ENCODE results near the gene ESRP2. TPM values are rescaled to one million over a fixed set of nuclear protein-coding genes. Genes with fewer than 3 reads are reported as not detected.

The ESRP2 gene
- total and polyA plus RNA-seq, 4 donors: 22.5 to 65.5 (median 39.3) TPM

DNA sequence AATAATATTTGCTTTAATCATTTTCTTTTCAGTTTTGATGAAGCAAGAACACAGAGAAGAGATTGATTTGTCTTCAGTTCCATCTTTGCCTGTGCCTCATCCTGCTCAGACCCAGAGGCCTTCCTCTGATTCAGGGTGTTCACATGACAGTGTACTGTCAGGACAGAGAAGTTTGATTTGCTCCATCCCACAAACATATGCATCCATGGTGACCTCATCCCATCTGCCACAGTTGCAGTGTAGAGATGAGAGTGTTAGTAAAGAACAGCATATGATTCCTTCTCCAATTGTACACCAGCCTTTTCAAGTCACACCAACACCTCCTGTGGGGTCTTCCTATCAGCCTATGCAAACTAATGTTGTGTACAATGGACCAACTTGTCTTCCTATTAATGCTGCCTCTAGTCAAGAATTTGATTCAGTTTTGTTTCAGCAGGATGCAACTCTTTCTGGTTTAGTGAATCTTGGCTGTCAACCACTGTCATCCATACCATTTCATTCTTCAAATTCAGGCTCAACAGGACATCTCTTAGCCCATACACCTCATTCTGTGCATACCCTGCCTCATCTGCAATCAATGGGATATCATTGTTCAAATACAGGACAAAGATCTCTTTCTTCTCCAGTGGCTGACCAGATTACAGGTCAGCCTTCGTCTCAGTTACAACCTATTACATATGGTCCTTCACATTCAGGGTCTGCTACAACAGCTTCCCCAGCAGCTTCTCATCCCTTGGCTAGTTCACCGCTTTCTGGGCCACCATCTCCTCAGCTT lies 45.0 kb downstream of the ESRP2 start:
- Histone ChIP-seq H3K9ac (ENCODE audit: insufficient read depth in 1 of 2, low read length in 2 of 2) (no peak overlapping the region), H3K9me3 (ENCODE audit: control insufficient read depth in 4 of 4, insufficient read depth in 3 of 4, low read length in 3 of 4) (no peaks in the 10 kb centered on the region), H3K4me1 (ENCODE audit: control insufficient read depth in 5 of 5, insufficient read depth in 5 of 5, low read length in 5 of 5) (no peaks in the 10 kb centered on the region), H3K4me3 (no peak overlapping the region), H3K27ac (ENCODE audit: low read depth in 1 of 2, low read length in 1 of 2) (no peak overlapping the region), H3K27me3 (ENCODE audit: control insufficient read depth in 3 of 3, insufficient read depth in 3 of 3, low read length in 2 of 3) (no peaks in the 10 kb centered on the region), H3K36me3 (ENCODE audit: control insufficient read depth in 4 of 4, insufficient read depth in 4 of 4, low read length in 4 of 4) (peaks cover 13 to 32% (median 23%) of the 10 kb centered on the region in 4 donors)
- ATAC-seq (ENCODE audit: insufficient read depth, low FRiP score) (no peak), DNase-seq (no peak)
- WGBS, 2 donors: 93 to 94% methylated on average over 2 of the region's 2 CpGs
- TF ChIP-seq, protein P1, sequence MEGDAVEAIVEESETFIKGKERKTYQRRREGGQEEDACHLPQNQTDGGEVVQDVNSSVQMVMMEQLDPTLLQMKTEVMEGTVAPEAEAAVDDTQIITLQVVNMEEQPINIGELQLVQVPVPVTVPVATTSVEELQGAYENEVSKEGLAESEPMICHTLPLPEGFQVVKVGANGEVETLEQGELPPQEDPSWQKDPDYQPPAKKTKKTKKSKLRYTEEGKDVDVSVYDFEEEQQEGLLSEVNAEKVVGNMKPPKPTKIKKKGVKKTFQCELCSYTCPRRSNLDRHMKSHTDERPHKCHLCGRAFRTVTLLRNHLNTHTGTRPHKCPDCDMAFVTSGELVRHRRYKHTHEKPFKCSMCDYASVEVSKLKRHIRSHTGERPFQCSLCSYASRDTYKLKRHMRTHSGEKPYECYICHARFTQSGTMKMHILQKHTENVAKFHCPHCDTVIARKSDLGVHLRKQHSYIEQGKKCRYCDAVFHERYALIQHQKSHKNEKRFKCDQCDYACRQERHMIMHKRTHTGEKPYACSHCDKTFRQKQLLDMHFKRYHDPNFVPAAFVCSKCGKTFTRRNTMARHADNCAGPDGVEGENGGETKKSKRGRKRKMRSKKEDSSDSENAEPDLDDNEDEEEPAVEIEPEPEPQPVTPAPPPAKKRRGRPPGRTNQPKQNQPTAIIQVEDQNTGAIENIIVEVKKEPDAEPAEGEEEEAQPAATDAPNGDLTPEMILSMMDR (IDR thresholded peaks at IDR 0.05; ENCODE audit: control extremely low read depth, extremely low read depth): no peak

DNA sequence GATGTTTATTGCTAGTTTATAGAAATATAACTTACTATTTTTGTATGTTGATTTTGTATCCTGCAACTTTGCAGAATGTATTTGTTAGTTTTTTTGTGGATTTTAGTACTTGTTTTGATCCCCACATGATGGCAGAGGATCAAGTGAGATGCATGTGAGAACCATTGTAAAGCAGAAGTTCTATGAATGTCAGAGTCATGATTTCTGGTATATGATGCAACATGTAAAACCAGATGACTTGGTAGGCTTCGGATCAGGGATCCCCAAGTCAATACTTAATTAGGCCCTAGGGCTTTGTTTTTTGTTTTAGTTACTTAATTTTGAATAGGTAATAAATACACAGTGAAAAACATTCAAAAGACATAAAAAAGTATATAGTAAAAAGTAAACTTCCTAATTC lies 45.8 kb downstream of the ESRP2 start:
- Histone ChIP-seq H3K4me1 (ENCODE audit: control insufficient read depth in 5 of 5, insufficient read depth in 5 of 5, low read length in 5 of 5) (no peaks in the 10 kb centered on the region), H3K27ac (ENCODE audit: low read depth in 1 of 2, low read length in 1 of 2) (no peak overlapping the region), H3K9ac (ENCODE audit: insufficient read depth in 1 of 2, low read length in 2 of 2) (no peak overlapping the region), H3K9me3 (ENCODE audit: control insufficient read depth in 4 of 4, insufficient read depth in 3 of 4, low read length in 3 of 4) (no peaks in the 10 kb centered on the region), H3K27me3 (ENCODE audit: control insufficient read depth in 3 of 3, insufficient read depth in 3 of 3, low read length in 2 of 3) (no peaks in the 10 kb centered on the region), H3K4me3 (no peak overlapping the region), H3K36me3 (ENCODE audit: control insufficient read depth in 4 of 4, insufficient read depth in 4 of 4, low read length in 4 of 4) (peaks cover 15 to 33% (median 24%) of the 10 kb centered on the region in 4 donors)
- DNase-seq (no peak), ATAC-seq (ENCODE audit: insufficient read depth, low FRiP score) (no peak)
- TF ChIP-seq, protein P1 (IDR thresholded peaks at IDR 0.05; ENCODE audit: control extremely low read depth, extremely low read depth): no peak
- 31 to 83% methylated on average over 1 of the region's 1 CpG for WGBS, 2 donors

DNA sequence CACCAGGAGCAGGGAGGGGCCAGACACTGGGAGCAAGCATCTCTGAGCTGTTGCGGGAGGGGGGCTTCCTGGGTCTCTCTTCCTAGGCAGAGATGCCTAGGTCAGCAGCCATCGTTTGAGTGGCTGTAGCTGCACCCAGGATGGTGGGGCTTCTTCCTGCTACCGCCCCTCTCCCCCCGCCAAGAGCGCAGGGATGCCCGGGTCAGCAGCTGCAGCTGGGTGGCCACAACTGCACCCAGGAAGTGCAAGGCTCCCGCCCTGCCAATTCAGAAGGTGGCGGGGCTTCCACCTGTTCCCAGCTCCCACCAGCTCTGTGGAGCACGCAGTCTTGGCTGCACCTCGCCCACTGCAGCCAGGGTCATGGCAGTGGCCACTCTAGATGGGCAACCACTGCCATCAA lies 47.8 kb downstream of the ESRP2 start:
- no peaks in the 10 kb centered on the region for H3K9me3 ChIP-seq (ENCODE audit: control insufficient read depth in 4 of 4, insufficient read depth in 3 of 4, low read length in 3 of 4)
- H3K9ac ChIP-seq (ENCODE audit: insufficient read depth in 1 of 2, low read length in 2 of 2): no peak overlapping the region
- no peaks in the 10 kb centered on the region for H3K4me1 ChIP-seq (ENCODE audit: control insufficient read depth in 5 of 5, insufficient read depth in 5 of 5, low read length in 5 of 5)
- no peaks in the 10 kb centered on the region for H3K27me3 ChIP-seq (ENCODE audit: control insufficient read depth in 3 of 3, insufficient read depth in 3 of 3, low read length in 2 of 3)
- DNase-seq (no peak), ATAC-seq (ENCODE audit: insufficient read depth, low FRiP score) (no peak)
- 98% methylated on average over 10 of the region's 10 CpGs for WGBS, 2 donors
- no peak overlapping the region for H3K4me3 ChIP-seq
- TF ChIP-seq, protein P1 (IDR thresholded peaks at IDR 0.05; ENCODE audit: control extremely low read depth, extremely low read depth): no peak
- H3K36me3 ChIP-seq (ENCODE audit: control insufficient read depth in 4 of 4, insufficient read depth in 4 of 4, low read length in 4 of 4): peaks cover 16 to 39% (median 27%) of the 10 kb centered on the region in 4 donors
- no peak overlapping the region for H3K27ac ChIP-seq (ENCODE audit: low read depth in 1 of 2, low read length in 1 of 2)
